ENCODE results near the gene ITIH3.
"Not testable (repeated sequence)": the region's sequence is repeated elsewhere in the genome, so short reads cannot be mapped to it uniquely, and the experiment has no call there.

Gene ITIH3, protein sequence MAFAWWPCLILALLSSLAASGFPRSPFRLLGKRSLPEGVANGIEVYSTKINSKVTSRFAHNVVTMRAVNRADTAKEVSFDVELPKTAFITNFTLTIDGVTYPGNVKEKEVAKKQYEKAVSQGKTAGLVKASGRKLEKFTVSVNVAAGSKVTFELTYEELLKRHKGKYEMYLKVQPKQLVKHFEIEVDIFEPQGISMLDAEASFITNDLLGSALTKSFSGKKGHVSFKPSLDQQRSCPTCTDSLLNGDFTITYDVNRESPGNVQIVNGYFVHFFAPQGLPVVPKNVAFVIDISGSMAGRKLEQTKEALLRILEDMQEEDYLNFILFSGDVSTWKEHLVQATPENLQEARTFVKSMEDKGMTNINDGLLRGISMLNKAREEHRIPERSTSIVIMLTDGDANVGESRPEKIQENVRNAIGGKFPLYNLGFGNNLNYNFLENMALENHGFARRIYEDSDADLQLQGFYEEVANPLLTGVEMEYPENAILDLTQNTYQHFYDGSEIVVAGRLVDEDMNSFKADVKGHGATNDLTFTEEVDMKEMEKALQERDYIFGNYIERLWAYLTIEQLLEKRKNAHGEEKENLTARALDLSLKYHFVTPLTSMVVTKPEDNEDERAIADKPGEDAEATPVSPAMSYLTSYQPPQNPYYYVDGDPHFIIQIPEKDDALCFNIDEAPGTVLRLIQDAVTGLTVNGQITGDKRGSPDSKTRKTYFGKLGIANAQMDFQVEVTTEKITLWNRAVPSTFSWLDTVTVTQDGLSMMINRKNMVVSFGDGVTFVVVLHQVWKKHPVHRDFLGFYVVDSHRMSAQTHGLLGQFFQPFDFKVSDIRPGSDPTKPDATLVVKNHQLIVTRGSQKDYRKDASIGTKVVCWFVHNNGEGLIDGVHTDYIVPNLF

GRCh38 chr3:52794612-52795099 lies at the start of gene ITIH3:
Gene ITIH3 (plus strand): TSS chr3:52794796. CDS start chr3:52794804, 8 bp downstream.
- DNase-seq (ENCODE audit: low read depth) = no peak

GRCh38 chr3:52752045-52752660 lies 42.4 kb upstream of the ITIH3 start:
- no peak for DNase-seq (ENCODE audit: low read depth)

DNA sequence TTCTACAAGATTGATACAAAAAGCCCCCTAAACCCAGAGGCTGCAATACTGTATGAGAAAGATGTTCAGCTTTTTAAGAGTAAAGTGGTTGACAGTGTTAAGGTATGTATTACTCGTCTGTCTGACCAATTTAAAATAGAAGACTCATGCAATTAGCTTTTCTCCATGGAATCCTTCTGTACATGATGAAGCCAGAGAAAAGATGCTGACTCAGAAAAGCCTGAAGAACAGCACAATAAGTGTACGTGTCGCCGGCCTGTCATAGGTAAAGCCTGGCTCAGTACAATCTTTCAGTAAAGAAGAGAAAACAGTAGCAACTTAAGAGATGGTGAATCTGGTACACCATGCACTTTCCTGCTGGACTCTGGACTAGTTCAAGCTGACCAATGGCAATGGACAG lies 40.2 kb upstream of the ITIH3 start:
- DNase-seq (ENCODE audit: low read depth) = no peak

DNA sequence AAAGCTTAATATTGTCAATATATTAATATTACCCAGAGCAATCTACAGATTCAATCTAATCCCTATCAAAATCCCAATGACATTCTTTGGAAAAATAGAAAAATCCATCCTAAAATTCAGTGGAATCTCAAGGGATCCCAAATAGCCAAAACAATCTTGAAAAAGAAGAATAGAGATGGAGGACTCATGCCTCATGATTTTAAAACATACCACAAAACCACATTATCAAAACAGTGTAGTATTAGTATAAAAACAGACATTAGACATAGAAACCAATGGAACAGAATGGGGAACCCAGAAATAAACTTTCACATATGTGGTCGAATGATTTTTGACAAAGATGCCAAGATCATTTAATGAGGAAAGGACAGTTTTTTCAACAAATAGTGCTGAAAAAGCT lies 38.5 kb upstream of the ITIH3 start:
- DNase-seq (ENCODE audit: low read depth) = no peak

DNA sequence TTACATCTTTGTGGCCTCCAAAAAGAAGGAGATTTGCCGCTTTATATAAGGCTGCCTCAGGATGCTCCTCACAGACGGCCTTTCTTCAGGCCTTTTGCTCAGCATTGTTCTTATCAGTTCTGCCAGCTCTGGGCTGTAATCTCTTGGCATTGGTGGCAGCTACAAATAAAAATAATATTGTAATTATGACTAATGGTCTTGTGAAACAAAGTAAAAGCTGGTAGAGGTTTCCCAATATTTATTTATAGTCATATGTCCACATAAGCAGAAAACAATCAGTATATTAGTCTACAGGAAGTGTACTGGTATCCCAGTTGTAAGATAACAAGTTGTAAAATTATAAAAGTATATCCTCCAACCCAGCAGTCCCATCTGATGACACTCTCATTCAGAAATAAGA lies 31.1 kb upstream of the ITIH3 start:
- DNase-seq (ENCODE audit: low read depth) = no peak

DNA sequence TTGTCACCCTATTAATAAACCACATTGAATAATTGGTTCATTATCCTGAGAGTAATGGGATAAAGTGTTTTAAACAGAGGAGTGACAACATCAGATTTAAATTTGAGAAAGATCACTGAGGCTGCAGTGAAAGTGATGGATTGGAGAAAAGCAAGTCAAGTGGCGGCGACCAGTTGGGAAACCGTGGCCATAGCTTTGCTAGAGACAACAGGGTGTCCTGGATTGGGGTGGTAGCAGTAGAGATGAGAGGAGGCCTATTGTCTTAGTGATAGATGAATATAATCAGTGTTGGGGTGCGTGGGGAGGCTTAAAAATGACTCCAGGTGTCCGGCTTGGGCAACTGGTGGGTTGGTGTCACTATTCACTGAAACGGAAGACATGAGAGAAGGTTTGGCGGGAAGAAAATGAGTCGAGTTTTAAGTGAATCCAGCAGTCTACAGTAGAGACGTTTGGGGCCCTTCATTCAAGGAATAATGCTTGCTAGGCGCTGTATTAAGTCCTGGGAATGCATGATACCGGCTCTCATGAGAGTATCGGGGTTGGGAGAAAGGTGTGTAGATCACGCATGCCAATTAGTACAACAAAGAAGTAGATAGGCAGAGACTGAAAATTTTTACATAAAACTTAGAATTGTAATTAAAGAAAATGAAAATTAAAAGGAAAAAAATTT lies 24.7 kb upstream of the ITIH3 start:
- DNase-seq (ENCODE audit: low read depth) = no peak

DNA sequence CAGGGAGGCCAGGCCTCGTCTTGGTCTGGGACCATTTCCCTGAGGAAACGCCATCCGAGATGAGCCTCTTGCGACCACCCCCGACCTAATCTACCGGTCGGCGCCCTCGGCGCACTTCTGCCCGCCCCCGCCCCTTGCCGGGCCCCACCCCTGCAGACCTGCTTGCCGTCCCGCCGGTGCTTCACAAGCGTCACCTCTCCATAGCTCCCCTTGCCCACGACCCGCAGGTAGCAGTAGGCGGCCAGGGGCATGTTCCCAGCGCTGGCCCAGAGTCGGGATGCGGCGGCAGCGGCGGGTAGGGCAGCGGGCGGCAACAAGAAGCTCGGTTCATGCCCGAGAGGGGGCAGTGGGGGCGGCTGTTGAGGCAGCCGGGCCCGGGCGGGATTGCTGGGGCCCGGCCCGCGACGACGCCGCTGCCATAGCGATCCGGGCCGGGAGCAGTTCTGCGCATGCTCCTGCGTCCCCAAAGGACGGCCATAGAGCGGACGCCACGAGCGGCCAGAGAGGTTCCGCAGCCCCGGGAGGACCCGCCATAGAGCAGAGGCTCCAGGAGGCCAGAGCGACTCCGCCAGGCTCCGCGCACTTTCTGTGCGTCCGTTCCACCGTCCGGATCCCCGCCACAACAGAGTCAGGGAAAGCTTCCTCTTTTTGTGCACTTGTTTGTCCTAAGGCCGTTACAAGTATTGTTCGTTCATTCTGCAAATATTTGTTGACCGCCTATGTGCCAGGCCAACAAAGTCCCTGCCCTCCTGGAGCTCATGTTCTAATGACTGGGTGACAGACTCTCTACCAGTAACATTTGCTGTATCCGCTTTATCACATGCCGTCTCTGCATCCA lies 23.9 kb upstream of the ITIH3 start, which contains the start of gene NEK4:
Gene NEK4 (minus strand): TSS at position 445 of the 838 bp plus-strand sequence. CDS start 194 bp downstream, at position 251.
- DNase-seq (ENCODE audit: low read depth) = peak; percentile 74

DNA sequence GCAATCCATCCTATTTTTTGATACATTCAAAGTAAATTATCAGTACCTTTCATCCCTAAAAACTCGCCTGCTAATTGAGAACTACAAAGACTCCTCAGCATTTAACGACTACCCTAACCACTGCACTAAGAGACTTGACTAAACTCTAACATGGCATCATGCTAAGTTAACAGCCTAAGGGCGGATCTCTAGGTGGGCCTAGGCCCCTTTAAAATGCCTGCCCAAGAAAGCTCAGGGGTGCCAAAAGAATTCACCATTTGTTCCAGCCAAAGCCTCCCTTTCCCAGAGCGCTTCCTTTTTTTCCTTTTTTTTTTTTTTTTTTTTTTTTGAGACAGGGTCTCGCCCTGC lies 23.3 kb upstream of the ITIH3 start:
- no peak for DNase-seq (ENCODE audit: low read depth)

GRCh38 chr3:52771702-52772101 lies 22.9 kb upstream of the ITIH3 start:
- no peak for DNase-seq (ENCODE audit: low read depth)

GRCh38 chr3:52773361-52774065 lies 21.1 kb upstream of the ITIH3 start:
- DNase-seq (ENCODE audit: low read depth) = no peak

DNA sequence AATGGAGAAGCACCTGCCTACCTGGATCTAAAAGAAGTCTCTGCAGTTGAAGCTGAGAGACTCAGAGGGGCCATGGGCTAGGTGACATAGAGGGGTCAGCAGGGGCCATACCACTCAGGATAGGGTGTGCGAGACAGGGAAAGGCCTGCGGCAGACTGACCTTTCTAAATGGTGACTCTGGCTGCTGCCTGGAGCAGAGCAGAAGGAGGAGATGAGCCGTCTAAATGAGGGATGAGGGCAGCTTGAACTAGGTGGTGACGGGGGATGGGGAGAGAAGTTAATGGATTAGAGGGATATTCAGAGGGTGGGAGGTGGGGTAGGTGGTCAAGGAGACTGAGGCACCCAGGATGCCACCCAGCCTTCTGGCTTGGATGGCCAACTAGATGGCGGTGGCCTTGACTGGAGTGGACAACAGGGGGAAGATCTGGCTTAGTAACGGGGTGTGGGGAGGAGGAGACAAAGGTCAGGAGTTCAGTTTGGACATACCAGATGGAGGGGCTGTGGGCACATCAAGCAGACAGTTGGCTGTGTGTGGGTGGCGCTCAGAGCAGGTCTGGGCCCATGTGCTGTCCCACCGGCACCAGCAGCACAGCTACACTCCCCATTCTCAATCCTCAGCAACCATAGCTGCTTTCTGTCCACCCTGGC lies 20.4 kb upstream of the ITIH3 start:
- DNase-seq (ENCODE audit: low read depth) = no peak

GRCh38 chr3:52774901-52775864 lies 19.4 kb upstream of the ITIH3 start:
- DNase-seq (ENCODE audit: low read depth) = no peak

DNA sequence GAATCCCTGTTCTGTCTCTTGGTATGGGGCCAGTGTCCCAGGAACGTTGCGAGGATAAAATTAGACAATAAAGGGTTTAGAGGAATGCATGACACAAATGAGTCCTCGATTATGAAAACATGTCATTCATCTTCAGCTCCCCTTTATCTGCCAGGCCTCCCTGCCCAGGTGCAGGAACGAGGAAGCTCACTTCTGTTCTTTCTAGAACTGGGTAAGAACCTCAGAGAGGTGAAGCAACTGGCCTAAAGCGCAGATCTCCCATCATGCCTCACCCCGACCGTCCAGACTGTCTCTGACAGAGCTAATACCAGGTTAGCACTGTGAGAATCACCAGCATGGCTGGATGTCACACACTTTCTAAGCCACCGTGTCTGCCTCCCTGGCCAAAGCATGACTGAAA lies 18.7 kb upstream of the ITIH3 start:
- DNase-seq (ENCODE audit: low read depth) = no peak

GRCh38 chr3:52776486-52776885 lies 18.1 kb upstream of the ITIH3 start:
- DNase-seq (ENCODE audit: low read depth) = not testable (repeated sequence)

DNA sequence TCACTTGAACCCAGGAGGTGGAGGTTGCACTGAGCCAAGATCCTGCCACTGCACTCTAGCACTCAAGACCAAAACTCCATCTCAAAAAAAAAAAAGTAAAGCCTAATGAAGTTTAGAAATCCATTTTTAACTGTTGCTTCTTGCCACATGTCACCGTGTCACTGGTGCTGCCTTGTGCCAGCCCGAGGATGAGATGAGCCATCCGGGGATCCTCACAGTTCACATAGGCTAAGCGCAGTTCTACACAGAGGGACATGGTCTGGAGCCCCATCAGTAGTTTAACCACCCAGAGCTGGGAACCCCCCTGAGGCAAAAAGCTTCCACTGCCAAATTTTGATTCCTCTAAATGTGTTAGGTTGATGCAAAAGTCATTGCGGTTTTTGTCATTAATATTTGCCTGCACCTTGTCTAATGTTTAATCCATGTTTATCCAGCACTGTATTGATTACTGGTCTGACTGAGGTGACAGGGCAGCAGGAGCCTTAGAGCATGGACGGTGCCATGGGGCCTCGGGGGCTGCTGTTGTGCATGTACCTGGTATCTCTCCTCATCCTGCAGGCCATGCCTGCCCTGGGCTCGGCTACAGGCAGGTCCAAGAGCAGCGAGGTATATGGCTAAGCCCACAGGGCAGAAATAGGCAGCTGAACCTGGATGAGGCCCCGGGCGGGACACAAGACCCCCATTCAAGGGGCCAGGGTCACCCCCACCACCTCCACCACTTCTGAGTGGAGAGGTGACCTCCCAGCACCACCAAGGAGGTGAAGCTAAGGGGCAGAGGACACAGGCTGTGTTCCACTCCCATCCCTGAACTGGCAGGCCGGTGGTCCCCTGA lies 17.3 kb upstream of the ITIH3 start, which contains the start of gene ITIH1:
Gene ITIH1 (plus strand): TSS at position 473 of the 832 bp plus-strand sequence. CDS start 17 bp downstream, at position 490.
- DNase-seq (ENCODE audit: low read depth) = no peak

- DNase-seq (ENCODE audit: low read depth) = no peak
Measured at GRCh38 chr3:52777959-52778805, 16.4 kb upstream of the ITIH3 start.
